PC-3 (cell line): ENCODE measurements around the gene PPP1R1C.

Experiments used
- EZH2phosphoT487 ChIP-seq: fragments of 300-600 bp; sonication (generic); IDR thresholded peaks from 2 replicates; pipeline ENCODE4 v1.6.1; 2018; ENCODE audit warnings: mild to moderate bottlenecking, antibody characterized with exemption, low read length, borderline replicate concordance
- TF ChIP-seq, protein P1 (sequence below): fragments of 300-600 bp; sonication (generic); conservative IDR thresholded peaks from 2 replicates; pipeline ENCODE4 v1.5.1; 2017; ENCODE audit warnings: antibody characterized with exemption, low read depth, mild to moderate bottlenecking, low read length

DNA sequence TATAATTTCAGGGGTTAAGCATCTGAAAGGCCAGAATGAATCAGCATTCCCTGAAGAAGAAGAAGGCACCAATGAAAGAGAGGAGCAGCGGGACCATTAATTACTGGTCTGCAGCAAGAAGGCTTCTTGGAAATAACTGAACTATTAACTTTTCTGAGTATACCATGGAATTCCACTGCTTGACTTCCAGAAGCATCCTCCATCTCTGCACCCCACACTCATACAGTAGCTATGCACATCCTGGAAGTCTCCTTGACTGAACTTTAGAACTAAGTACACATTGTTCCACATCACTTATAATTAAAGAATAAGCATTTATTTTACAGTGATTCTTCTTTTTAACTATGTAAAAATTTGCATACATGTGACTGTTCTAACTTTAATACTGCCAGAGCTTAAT, 131.5 kb downstream of the PPP1R1C start:
- TF ChIP-seq, protein P1, sequence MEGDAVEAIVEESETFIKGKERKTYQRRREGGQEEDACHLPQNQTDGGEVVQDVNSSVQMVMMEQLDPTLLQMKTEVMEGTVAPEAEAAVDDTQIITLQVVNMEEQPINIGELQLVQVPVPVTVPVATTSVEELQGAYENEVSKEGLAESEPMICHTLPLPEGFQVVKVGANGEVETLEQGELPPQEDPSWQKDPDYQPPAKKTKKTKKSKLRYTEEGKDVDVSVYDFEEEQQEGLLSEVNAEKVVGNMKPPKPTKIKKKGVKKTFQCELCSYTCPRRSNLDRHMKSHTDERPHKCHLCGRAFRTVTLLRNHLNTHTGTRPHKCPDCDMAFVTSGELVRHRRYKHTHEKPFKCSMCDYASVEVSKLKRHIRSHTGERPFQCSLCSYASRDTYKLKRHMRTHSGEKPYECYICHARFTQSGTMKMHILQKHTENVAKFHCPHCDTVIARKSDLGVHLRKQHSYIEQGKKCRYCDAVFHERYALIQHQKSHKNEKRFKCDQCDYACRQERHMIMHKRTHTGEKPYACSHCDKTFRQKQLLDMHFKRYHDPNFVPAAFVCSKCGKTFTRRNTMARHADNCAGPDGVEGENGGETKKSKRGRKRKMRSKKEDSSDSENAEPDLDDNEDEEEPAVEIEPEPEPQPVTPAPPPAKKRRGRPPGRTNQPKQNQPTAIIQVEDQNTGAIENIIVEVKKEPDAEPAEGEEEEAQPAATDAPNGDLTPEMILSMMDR: no peak
- no peak for TF ChIP-seq EZH2phosphoT487
